ENCODE results near the gene DNAH14.
"Not testable (repeated sequence)": the region's sequence is repeated elsewhere in the genome, so short reads cannot be mapped to it uniquely, and the experiment has no call there.

The DNAH14 gene

DNA sequence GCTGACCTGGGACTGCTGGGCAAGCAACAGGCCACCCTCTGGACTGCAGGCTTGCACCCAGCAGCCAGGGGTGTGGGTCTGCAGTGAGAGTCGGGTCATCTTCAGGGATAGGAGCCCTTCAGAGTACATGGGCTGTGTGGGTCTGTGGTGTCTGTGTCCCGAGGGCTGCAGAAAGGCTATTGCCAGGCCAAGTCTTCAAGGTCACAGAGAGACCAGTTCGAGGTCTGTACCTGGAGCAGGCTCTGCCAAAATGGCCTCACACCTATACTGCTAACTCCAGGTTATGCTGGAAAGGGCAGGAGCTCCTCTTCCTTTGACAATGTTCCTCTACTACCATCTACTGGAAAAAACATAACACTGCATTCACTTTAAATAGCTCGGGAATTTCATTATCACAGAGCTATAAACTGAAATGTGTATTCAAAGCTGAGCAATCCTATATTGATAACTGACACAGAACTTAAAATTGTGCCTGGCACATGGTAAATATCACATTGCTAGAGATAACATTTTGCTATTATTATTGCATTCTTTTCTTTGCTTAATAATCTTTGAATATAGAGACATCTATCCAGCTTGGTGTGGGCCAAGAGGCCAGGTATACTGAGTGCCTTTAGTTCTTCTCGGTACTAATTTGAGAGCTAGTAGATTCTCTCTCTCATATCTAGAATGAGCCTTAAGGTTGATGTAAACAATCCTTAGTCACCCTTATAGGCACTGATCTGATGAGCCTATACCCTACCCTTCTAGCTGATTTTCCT, 6.9 kb upstream of the DNAH14 start:
- DNase-seq (ENCODE audit: low spot score): no peak

DNA sequence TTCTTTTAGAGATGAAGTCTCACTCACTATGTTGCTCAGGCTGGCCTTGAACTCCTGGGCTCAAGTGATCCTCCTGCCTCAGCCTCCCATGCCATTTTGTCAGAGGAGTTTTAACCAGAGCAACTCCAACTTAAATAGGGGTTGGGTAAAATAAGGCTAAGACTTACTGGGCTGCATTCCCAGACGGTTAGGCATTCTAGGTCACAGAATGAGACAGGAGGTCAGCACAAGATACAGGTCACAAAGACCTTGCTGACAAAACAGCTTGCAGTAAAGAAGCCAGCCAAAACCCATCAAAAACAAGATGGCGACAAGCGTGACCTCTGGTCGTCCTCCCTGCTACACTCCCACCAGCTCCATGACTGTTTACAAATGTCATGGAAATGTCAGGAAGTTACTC, 5.7 kb upstream of the DNAH14 start:
- no peak for DNase-seq (ENCODE audit: low spot score)

GRCh38 chr1:224927631-224928030, 1.8 kb upstream of the DNAH14 start:
- not testable (repeated sequence) for DNase-seq (ENCODE audit: low spot score)

- DNase-seq (ENCODE audit: low spot score): no peak
These were observed 569 bp upstream of the DNAH14 start for GRCh38 chr1:224928906-224929305.

- DNase-seq (ENCODE audit: low spot score): no peak
These were observed 2.1 kb downstream of the DNAH14 start for GRCh38 chr1:224931605-224932004.

DNA sequence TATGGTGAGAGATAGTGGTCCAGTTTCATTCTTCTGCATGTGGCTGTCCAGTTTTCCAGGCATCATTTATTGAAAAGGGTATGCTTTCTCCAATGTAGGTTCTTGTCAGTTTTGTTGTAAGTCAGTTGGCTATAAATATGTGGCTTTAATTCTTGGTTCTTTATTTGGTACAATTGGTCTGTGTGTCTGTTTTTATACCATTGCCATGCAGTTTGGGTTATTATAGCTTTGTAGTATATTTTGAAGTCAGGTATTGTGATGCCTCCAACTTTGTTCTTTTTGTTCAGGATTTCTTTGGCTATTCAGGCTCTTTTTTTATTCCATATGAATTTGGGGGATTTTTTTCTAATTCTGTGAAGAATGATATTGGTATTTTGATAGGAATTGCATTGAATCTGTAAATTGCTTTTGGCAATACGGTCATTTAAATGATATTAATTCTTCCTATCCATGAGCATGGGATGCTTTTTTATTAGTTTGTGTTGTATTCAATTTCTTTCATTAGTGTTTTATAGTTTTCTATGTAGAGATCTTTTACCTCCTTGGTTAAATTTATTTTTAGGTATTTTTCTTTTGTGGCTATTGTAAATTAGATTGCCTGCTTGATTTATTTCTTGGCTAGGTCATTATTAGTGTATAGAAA, 3.3 kb downstream of the DNAH14 start:
- DNase-seq (ENCODE audit: low spot score): no peak

- DNase-seq (ENCODE audit: low spot score): no peak
These were observed 4.1 kb downstream of the DNAH14 start for GRCh38 chr1:224933584-224933983.

DNA sequence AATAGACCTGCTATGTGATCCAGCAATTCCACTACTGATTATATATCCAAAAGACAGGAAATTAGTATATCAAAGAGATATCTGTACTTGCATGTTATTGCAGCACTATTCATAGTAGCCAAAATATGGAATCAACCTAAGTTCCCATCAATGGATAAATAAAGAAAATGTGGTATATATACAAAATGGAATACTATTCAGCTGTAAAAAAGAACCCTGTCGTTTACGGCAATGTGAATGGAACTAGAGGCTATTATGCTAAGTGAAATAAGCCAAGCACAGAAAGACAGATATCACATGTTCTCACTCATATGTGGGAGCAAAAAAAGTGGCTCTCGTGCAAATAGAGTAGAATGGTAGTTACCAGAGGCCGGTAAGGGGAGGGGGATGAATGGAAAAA, 9.2 kb downstream of the DNAH14 start:
- DNase-seq (ENCODE audit: low spot score): no peak

DNA sequence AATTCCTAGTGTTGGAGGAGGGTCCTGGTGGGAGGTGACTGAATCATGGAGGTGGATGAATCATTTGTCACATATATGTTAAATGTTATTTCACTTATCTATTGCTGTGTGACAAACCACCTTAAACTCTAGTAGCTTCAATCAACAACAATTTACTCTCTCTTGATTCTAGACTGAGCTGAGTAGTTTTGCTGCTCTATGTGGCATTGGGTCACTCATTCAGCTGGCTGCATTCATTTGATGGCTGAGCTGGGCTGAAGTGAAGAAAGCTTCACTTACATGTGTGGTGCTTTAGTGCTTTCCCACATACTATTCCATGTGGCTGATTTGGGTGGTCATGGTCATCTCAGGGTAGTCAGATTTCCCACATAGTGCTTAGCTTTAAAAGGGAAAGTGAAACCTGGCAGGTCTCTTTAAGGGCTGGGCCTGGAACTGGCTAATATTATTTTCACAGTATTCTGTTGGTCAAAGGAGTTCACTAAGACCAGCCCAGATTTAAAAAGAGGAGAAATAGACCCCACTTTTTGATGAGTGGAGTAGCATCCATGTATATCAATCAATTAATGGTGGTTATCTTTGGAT, 10.5 kb downstream of the DNAH14 start:
- no peak for DNase-seq (ENCODE audit: low spot score)

DNA sequence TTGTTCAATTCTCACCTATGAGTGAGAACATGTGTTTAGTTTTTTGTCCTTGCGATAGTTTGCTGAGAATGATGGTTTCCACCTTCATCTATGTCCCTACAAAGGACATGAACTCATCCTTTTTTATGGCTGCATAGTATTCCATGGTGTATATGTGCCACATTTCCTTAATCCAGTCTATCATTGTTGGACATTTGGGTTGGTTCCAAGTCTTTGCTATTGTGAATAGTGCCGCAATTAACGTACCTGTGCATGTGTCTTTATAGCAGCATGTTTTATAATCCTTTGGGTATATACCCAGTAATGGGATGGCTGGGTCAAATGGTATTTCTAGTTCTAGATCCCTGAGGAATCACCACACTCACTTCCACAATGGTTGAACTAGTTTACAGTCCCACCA, 11.3 kb downstream of the DNAH14 start:
- not testable (repeated sequence) for DNase-seq (ENCODE audit: low spot score)

DNA sequence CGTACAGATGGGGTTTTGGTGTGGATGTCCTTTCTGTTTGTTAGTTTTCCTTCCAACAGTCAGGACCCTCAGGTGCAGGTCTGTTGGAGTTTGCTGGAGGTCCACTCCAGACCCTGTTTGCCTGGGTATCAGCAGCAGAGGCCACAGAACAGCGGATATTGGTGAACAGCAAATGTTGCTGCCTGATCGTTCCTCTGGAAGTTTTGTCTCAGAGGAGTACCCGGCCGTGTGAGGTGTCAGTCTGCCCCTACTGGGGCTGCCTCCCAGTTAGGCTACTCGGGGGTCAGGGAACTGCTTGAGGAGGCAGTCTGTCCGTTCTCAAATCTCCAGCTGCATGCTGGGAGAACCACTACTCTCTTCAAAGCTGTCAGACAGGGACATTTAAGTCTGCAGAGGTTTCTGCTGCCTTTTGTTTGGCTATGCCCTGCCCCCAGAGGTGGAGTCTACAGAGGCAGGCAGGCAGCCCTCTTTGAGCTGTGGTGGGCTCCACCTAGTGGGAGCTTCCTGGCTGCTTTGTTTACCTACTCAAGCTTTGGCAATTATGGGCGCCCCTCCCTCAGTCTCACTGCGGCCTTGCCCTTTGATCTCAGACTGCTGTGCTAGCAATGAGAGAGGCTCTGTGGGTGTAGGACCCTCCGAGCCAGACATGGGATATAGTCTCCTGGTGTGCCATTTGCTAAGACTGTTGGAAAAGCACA, 16.3 kb downstream of the DNAH14 start:
- DNase-seq (ENCODE audit: low spot score): not testable (repeated sequence)

DNA sequence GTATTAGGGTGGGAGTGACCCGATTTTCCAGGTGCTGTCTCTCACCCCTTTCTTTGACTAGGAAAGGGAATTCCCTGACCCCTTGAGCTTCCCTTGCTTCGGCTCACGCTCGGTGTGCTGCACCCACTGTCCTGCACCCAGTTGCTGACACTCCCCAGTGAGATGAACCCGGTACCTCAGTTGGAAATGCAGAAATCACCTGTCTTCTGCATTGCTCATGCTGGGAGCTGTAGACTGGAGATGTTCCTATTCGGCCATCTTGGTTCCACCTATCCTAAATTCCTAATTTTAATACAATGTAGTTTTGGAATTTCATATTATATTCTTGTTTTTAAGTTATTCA, 16.8 kb downstream of the DNAH14 start:
- DNase-seq (ENCODE audit: low spot score): not testable (repeated sequence)

DNA sequence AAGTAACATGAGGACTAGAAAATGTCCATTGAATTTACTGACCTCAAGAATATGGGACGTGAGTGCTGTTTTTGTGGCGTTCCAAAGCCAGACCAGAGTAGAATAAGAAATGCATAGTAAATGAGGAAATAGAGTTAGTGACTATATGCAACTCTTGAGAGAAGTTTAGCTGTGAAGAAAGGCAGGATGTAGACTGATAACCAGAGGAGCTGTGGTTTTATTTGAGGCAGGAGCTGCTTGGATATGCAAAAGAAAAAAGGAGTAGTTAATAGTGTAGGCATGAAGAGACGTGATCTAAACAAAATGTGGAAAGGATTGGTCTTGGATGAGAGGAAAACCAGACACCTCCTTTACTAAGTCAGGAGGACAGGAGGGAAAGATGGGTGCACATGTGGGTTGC, 28.2 kb downstream of the DNAH14 start:
- no peak for DNase-seq (ENCODE audit: low spot score)

- DNase-seq (ENCODE audit: low spot score): no peak
These were observed 29.0 kb downstream of the DNAH14 start for GRCh38 chr1:224958490-224958889.

GRCh38 chr1:224959115-224959514, 29.6 kb downstream of the DNAH14 start:
- no peak for DNase-seq (ENCODE audit: low spot score)

- DNase-seq (ENCODE audit: low spot score): no peak
These were observed 30.2 kb downstream of the DNAH14 start for GRCh38 chr1:224959656-224960055.

DNA sequence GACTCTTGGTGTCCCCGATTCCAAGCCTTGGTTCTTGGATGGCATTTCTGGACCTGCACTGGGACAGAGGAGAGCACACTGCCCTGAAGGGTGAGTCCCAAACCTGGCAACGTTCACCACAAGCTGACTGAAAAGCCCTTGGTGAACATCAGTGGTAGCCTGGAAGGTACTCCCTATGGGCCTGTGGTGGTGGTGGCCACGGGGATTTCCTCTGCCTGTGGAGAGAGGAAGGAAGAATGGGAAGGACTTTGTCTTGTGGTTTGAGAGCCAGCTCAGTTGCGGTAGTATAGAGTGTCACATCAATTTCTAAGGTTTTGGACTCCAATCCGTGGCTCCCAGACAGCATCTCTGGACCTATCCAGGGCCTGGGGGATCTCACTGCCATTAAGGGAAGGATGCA, 50.7 kb downstream of the DNAH14 start:
- no peak for DNase-seq (ENCODE audit: low spot score)

GRCh38 chr1:224981922-224982354, 52.5 kb downstream of the DNAH14 start:
- not testable (repeated sequence) for DNase-seq (ENCODE audit: low spot score)

DNA sequence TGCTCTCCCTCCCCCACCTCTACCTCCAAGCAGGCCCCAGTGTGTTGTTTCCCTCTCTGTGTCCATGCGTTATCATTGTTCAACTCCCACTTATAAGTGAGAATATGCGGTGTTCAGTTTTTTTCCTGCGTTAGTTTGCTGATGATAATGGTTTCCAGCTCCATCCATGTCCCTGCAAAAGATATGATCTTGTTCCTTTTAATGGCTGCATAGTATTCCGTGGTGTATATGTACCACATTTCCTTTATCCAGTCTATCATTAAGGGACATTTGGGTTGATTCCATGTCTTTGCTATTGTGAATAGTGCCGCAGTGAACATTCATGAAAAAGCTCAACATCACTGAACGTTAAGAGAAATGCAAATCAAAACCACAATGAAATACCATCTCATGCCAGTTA, 58.6 kb downstream of the DNAH14 start:
- DNase-seq (ENCODE audit: low spot score): no peak

DNA sequence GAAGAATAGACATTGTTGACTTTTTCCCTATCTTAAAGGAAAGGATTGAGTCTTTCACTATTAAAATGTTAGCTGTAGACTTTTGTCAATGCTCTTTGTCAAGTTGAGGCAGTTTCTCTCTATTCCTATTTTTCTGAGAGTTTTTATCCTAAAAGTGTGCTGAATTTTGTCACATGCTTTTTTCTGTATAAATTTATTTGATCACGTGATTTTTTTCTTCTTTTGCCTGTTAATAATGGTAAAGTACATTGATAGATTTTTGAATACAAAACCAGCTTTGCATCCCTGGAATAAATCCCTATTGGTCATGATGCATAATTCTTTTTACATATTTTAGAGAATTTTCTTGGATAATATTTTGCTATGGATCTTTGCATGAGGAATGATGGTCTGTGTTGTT, 60.1 kb downstream of the DNAH14 start:
- no peak for DNase-seq (ENCODE audit: low spot score)

- not testable (repeated sequence) for DNase-seq (ENCODE audit: low spot score)
These were observed 62.1 kb downstream of the DNAH14 start for GRCh38 chr1:224991550-224991949.

DNA sequence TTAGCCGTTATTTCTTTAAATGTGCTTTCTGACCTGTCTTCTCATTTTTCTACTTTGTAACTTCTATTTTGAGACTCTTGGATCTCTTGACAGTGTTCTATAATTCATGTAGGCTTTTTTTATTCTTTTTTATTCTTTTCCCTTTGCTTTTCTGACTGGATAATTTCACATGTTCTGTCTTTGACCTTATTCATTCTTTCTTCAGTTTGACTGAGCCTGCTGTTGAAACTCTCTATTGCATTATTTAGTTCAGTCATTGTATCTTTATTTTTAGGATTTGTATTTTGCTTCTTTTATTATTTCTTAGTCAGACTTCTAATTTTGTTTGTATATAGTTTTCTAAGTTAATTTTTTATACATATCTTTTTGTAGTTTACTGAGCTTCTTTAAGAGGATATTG, 66.1 kb downstream of the DNAH14 start:
- no peak for DNase-seq (ENCODE audit: low spot score)

DNA sequence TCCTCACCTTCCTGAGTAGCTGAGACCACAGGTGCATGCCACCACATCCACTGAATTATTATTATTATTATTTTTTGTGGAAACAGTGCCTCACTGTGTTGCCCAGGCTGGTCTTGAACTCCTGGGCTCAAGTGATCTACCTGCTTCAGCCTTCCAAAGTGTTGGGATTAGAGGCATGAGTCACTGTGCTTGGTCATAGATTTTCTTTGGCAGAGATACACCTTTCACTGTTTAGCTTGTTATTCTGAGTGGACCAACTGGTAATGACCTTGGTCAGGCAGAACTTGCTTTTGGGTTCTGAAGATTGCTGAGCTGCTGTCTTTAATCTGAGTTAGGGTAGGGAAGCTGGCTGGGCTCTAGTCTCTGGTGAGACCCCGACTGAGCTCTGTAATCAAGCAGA, 66.8 kb downstream of the DNAH14 start:
- DNase-seq (ENCODE audit: low spot score): no peak
